Left ventricle myocardium inferior (tissue), 1 donor: ENCODE data around the gene PLCD4. TPM values are rescaled to one million over a fixed set of nuclear protein-coding genes. Genes with fewer than 3 reads are reported as not detected.

Source experiments
- DNase-seq: peaks from one replicate; pipeline ENCODE4 v3.0.0-alpha.2; 2020
- H3K27ac ChIP-seq: fragments of 200-600 bp; replicated peaks from 2 replicates; pipeline ENCODE4 v1.8.0; 2021
- H3K27me3 ChIP-seq: fragments of 200-600 bp; 2 replicates; pipeline ENCODE4 v1.8.0; 2021; ENCODE audit warnings: low read depth
- H3K36me3 ChIP-seq: fragments of 200-600 bp; 2 replicates; pipeline ENCODE4 v1.8.0; 2021
- H3K4me1 ChIP-seq: fragments of 200-600 bp; 2 replicates; pipeline ENCODE4 v1.8.0; 2021
- H3K4me3 ChIP-seq: fragments of 200-600 bp; 2 replicates; pipeline ENCODE4 v1.8.0; 2021; ENCODE audit warnings: mild to moderate bottlenecking, moderate library complexity
- H3K9me3 ChIP-seq: fragments of 200-600 bp; replicated peaks from 2 replicates; pipeline ENCODE4 v1.8.0; 2021
- intact Hi-C: fragments of 100-400 bp; cut with micrococcal nuclease; formaldehyde crosslinking; loops from one replicate; pipeline ENCODE4 v1.11.0; 2022
- total RNA-seq: library from RNA; stranded (reverse); fragmentation: NEBNext Ultra II Directional; extraction: Animal tissue kit (Norgen Biotek cat#: 25700); gene quantifications from one replicate; pipeline ENCODE4 v1.2.1, GENCODE V29; 2021
- TF ChIP-seq, protein P1 (sequence below): fragments of 200-600 bp; IDR thresholded peaks from 2 replicates; pipeline ENCODE4 v1.8.0; 2021; ENCODE audit warnings: antibody characterized with exemption, mild to moderate bottlenecking, borderline replicate concordance
- donor health status: DM: no; HTN: yes; CAD: no; lungs with severe emphysema.

PLCD4 gene
- total RNA-seq, 1 donor from 2014 or later = 0.99 TPM

DNA sequence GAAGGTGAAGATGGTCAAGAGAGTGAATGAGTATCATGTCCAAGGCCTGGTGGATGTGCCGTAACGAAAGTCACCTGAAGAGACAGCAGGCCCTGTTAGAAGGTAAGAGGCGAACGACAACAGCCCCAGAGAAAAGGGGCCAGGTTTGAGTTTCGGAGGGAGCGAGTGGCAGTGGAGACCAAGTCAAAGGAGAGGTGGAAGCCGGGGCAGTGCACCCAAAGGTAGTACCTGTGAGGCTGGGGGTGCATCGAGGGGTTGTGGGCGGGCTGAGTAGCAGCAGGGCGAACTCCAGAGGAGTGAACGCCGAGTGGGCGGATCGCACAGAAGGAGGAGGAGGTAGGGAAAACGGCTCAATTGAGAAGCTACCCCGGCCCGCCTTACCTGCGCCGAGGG lies 39.9 kb upstream of the PLCD4 start:
- TF ChIP-seq, protein P1, sequence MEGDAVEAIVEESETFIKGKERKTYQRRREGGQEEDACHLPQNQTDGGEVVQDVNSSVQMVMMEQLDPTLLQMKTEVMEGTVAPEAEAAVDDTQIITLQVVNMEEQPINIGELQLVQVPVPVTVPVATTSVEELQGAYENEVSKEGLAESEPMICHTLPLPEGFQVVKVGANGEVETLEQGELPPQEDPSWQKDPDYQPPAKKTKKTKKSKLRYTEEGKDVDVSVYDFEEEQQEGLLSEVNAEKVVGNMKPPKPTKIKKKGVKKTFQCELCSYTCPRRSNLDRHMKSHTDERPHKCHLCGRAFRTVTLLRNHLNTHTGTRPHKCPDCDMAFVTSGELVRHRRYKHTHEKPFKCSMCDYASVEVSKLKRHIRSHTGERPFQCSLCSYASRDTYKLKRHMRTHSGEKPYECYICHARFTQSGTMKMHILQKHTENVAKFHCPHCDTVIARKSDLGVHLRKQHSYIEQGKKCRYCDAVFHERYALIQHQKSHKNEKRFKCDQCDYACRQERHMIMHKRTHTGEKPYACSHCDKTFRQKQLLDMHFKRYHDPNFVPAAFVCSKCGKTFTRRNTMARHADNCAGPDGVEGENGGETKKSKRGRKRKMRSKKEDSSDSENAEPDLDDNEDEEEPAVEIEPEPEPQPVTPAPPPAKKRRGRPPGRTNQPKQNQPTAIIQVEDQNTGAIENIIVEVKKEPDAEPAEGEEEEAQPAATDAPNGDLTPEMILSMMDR = no peak
- peaks cover 57% of the 10 kb centered on the region for H3K4me1 ChIP-seq
- no peaks in the 10 kb centered on the region for H3K27me3 ChIP-seq
- peak overlapping the region; percentile 95 for H3K27ac ChIP-seq
- peaks cover 11% of the 10 kb centered on the region for H3K36me3 ChIP-seq
- H3K9me3 ChIP-seq = no peaks in the 10 kb centered on the region
- no peak for DNase-seq
- peak overlapping the region; percentile 91 for H3K4me3 ChIP-seq
- intact Hi-C loops = no loop called here

DNA sequence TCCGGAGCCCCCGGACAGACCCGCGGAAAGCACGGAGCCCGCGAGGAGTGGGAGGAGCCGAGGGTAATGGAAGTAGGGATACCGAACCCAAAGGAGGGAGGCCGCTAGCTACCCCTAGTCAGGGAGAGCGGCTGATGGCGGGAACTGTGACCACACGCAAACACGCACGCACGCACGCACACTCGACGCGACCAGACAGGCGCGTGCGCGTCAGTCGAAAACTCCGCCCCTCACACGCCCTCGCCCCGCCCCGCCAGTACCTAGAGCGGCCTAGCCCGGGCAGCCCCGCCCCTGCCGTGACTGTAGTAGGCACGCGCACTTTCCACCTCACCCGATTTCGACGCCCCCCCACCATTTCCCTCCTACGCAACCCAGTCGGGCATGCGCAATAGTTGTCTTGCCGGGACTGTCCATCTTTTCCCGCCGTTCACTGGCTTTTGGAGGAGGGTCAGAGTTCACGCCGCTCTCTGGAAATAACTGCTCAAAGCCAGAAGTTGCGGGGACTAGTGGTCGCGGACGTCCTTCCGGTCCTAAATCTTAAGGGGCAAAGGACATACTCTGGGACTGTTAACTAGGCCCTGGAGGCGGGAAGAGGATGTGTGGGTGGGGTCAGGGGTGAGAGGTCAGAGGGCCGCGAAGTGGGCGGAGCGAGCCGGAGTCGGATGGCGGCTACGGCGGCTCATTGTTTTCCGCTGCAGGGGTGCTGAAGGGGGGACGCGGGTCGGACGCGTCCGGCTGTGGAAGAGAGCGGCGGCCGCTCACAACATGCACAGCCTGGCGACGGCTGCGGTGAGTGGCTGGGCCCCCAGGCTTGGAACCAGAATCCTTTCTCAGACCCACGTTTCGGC lies 39.3 kb upstream of the PLCD4 start, which contains the start of the genes CNOT9 and USP37:
TSS of gene CNOT9 (plus strand) at position 650 of the 848 bp plus-strand sequence. CDS start at position 766, 116 bp downstream.
TSS of gene USP37 (minus strand) at position 162 of the 848 bp plus-strand sequence. CDS start 9,698 bp downstream, outside the sequence.
- Histone ChIP-seq H3K4me1 (peaks cover 62% of the 10 kb centered on the region), H3K9me3 (no peaks in the 10 kb centered on the region), H3K36me3 (peaks cover 11% of the 10 kb centered on the region), H3K27ac (peak within 1 kb of the TSS; percentile 95), H3K4me3 (peak within 1 kb of the TSS; percentile 91), H3K27me3 (no peaks in the 10 kb centered on the region)
- TF ChIP-seq, protein P1 = no peak
- DNase-seq = peak; percentile 100
- intact Hi-C loops = no loop called here

DNA sequence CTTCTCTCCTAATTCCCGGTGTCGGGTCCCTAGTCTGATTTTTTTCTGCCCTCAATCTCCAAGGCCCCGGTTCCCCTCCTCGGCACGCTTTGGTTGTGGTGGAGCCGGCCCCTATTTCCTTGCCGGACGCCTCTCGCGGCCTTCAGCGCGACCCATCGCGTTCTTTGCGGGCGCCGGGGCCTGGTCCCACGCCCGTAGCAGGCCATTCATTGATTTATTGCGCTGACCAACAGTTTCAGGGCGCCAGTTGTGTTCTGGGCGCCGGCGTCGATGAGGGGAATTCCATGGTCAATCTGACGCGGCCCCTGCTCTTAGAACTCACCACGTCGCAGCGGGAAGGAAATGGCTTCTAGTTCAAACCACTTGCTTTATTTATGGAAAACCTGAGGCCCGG lies 38.7 kb upstream of the PLCD4 start:
- peak; percentile 19 for DNase-seq
- Histone ChIP-seq H3K27ac (peak overlapping the region; percentile 95), H3K4me1 (peaks cover 68% of the 10 kb centered on the region), H3K4me3 (peak overlapping the region; percentile 91), H3K9me3 (no peaks in the 10 kb centered on the region), H3K36me3 (peaks cover 9% of the 10 kb centered on the region), H3K27me3 (no peaks in the 10 kb centered on the region)
- TF ChIP-seq, protein P1 = no peak
- intact Hi-C loops = no loop called here

DNA sequence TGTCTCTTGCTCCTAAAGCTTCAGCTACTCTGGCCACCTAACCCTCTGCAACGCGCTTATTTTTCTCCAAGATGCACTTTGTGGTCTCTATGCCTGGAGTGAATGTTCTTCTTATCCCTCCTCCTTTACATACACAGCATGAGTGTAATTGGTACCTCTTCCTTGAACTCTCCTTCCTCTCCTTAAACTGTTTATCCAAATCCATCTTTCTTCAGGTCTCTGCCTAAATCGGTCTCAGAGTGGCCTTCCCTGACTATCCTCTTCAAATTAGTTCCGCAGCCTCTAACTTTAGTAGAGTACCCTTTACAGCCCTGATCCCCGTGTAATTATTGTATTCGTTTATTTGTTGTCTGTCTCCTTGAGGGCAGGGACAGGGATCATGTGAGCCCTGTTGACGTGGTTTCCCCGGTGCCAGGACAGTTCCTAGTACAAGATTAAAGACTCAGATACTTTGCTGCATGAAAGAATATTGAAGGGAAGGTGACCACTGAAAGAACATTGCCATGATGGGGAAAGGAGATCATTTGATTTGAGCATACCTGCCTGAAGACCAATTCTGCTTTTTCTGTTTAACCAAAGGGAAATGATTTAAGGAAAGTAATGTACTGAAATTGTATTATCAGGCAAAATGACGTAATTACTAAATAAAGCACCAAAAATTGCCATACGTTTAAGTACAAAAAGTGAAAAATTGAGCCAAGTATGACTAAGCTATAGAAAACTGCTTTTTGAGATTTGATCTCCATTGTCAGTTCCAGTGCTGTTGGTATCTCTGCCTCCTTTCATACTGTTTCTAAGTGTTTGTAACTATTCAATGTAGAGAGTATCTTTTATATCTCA lies 37.8 kb upstream of the PLCD4 start:
- peak overlapping the region; percentile 95 for H3K27ac ChIP-seq
- H3K36me3 ChIP-seq = peaks cover 18% of the 10 kb centered on the region
- H3K4me3 ChIP-seq = peak overlapping the region; percentile 91
- no peaks in the 10 kb centered on the region for H3K9me3 ChIP-seq
- intact Hi-C loops = no loop called here
- peaks cover 77% of the 10 kb centered on the region for H3K4me1 ChIP-seq
- H3K27me3 ChIP-seq = no peaks in the 10 kb centered on the region
- DNase-seq = peak; percentile 31
- TF ChIP-seq, protein P1 = no peak

DNA sequence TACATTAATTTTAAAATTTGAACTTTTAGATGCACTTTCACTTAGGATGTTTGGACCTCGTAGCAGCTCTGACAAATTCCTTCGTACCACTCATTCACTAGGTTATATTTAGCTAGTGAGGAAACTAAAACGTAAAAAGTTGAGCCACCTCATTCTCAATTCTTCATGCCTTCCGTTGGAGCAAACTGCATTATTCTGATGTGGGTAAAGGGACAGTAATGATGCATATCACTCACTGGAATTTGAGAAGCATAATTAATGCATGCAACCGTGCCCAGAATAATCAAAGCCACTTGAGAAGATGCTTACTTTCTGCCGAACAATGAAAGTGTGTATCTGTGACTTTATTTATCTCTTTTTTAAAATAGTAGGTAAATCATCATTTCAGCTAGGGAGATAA lies 36.8 kb upstream of the PLCD4 start:
- intact Hi-C loops = no loop called here

More for the DNA sequence above, 36.8 kb upstream of the PLCD4 start:
- TF ChIP-seq, protein P1 = no peak
- H3K4me3 ChIP-seq = peak overlapping the region; percentile 91
- H3K36me3 ChIP-seq = peaks cover 25% of the 10 kb centered on the region
- no peak for DNase-seq
- no peaks in the 10 kb centered on the region for H3K27me3 ChIP-seq
- H3K4me1 ChIP-seq = peaks cover 81% of the 10 kb centered on the region
- no peaks in the 10 kb centered on the region for H3K9me3 ChIP-seq
- H3K27ac ChIP-seq = peak overlapping the region; percentile 95
